ENCODE results near the gene NETO2.

DNA sequence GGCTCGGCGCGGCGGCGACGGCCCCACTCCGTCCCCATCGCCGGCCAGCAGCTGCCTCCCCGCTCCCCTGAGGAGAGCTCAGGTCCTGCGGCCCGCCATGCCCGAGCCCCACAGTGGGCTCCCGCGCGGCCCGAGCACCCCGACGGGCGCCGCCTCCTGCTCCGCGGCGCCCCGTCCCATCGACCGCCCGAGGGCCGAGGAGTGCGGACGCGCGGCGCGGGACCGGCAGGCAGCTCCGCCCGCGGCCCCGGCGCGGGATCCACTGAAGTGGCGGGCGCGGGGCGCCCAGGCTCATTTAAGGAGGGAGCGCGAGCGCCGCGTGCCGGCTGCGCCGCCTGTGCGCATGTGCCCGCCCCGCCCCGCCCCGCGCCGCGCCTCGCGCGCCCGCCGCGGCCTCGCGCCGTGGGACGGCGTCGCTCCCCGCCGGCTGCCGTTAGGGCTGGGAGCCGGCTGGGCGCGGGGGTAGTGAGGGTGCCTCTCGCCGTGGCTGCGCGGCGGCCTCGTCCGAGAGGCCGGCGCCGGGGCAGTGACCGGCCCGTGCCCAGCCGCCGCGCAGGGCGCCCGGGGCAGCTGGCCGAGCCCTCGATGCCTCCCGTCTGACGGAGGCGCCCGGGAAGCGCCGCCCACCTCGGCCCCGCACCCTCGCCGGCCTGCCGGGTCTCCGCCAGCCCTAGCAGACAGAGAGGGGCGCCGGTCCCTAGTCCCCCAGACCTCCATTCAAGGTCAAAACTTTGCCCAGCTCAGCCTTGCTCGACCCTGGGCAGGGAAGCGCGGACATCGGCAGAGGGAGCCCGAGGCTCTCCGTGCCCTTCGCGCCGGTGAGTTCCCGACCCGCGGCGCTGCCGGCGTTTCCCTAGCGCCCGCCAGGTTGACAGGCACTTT lies at the start of gene NETO2:
- TF ChIP-seq, protein P1, sequence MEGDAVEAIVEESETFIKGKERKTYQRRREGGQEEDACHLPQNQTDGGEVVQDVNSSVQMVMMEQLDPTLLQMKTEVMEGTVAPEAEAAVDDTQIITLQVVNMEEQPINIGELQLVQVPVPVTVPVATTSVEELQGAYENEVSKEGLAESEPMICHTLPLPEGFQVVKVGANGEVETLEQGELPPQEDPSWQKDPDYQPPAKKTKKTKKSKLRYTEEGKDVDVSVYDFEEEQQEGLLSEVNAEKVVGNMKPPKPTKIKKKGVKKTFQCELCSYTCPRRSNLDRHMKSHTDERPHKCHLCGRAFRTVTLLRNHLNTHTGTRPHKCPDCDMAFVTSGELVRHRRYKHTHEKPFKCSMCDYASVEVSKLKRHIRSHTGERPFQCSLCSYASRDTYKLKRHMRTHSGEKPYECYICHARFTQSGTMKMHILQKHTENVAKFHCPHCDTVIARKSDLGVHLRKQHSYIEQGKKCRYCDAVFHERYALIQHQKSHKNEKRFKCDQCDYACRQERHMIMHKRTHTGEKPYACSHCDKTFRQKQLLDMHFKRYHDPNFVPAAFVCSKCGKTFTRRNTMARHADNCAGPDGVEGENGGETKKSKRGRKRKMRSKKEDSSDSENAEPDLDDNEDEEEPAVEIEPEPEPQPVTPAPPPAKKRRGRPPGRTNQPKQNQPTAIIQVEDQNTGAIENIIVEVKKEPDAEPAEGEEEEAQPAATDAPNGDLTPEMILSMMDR (conservative IDR thresholded peaks at IDR 0.05 in 1 of 2, IDR thresholded peaks at IDR 0.05 in 1 of 2; ENCODE audit: low read depth in 1 of 2, low read length in 2 of 2) = peak; percentile 51 to 73
- no peak for TF ChIP-seq EZH2 (IDR thresholded peaks at IDR 0.05; ENCODE audit: low read length, missing control alignments)
